Hematopoietic multipotent progenitor cell treated with erythropoietin and hydrocortisone succinate and interleukin-3 and kit ligand, for 4 days (in vitro differentiated cells): ENCODE results near the gene ZC3H12C.
A peak's percentile ranks its signal among the peaks of the same experiment; 100 is the strongest.

Source experiments
- DNase-seq: peaks from one replicate; pipeline ENCODE4 v3.0.0-alpha.2; 2015

The ZC3H12C gene

GRCh38 chr11:110156503-110156902 is 63.3 kb downstream of the ZC3H12C start:
- DNase-seq = no peak

- DNase-seq = no peak
These were observed 65.4 kb downstream of the ZC3H12C start for GRCh38 chr11:110158317-110159200.

- no peak for DNase-seq
These were observed 66.3 kb downstream of the ZC3H12C start for GRCh38 chr11:110159476-110159875.

GRCh38 chr11:110160016-110160415 is 66.8 kb downstream of the ZC3H12C start:
- no peak for DNase-seq

GRCh38 chr11:110160437-110160836 is 67.2 kb downstream of the ZC3H12C start:
- no peak for DNase-seq

- no peak for DNase-seq
These were observed 67.9 kb downstream of the ZC3H12C start for GRCh38 chr11:110161061-110161460.

GRCh38 chr11:110162216-110162615 is 69.0 kb downstream of the ZC3H12C start:
- no peak for DNase-seq

- DNase-seq = no peak
These were observed 72.1 kb downstream of the ZC3H12C start for GRCh38 chr11:110165039-110165925.

- no peak for DNase-seq
These were observed 75.0 kb downstream of the ZC3H12C start for GRCh38 chr11:110168033-110168803.

GRCh38 chr11:110169738-110170137 is 76.5 kb downstream of the ZC3H12C start:
- no peak for DNase-seq

- no peak for DNase-seq
These were observed 79.4 kb downstream of the ZC3H12C start for GRCh38 chr11:110172468-110173065.

- peak; percentile 82 for DNase-seq
These were observed 80.8 kb downstream of the ZC3H12C start for GRCh38 chr11:110173811-110174644.

GRCh38 chr11:110174645-110175310 is 81.6 kb downstream of the ZC3H12C start:
- DNase-seq = peak; percentile 23

GRCh38 chr11:110176366-110177085 is 83.3 kb downstream of the ZC3H12C start:
- DNase-seq = no peak

GRCh38 chr11:110177086-110177456 is 83.9 kb downstream of the ZC3H12C start:
- DNase-seq = no peak

GRCh38 chr11:110179064-110179463 is 85.9 kb downstream of the ZC3H12C start:
- DNase-seq = no peak

- DNase-seq = no peak
These were observed 89.7 kb downstream of the ZC3H12C start for GRCh38 chr11:110182886-110183285.

GRCh38 chr11:110184456-110184855 is 91.3 kb downstream of the ZC3H12C start:
- no peak for DNase-seq

GRCh38 chr11:110185121-110185591 is 92.0 kb downstream of the ZC3H12C start:
- no peak for DNase-seq

GRCh38 chr11:110185599-110185998 is 92.4 kb downstream of the ZC3H12C start:
- DNase-seq = no peak
